ENCODE measurements around the gene ELL3. TPM values are rescaled to one million over a fixed set of nuclear protein-coding genes. Genes with fewer than 3 reads are reported as not detected.
"Not testable (repeated sequence)": the region's sequence is repeated elsewhere in the genome, so short reads cannot be mapped to it uniquely, and the experiment has no call there.

ELL3 gene, protein sequence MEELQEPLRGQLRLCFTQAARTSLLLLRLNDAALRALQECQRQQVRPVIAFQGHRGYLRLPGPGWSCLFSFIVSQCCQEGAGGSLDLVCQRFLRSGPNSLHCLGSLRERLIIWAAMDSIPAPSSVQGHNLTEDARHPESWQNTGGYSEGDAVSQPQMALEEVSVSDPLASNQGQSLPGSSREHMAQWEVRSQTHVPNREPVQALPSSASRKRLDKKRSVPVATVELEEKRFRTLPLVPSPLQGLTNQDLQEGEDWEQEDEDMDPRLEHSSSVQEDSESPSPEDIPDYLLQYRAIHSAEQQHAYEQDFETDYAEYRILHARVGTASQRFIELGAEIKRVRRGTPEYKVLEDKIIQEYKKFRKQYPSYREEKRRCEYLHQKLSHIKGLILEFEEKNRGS
- 1 to 10 TPM; 4.0 to 4.4 TPM for total RNA-seq
- 1 to 10 TPM in 2 of 3 donors, under 1 TPM in 1; 0.73 to 2.1 (median 1.4) TPM for polyA plus RNA-seq
- 0 to 0.98 (median 0.09) reads per million in 6 experiments for total RNA-seq

DNA sequence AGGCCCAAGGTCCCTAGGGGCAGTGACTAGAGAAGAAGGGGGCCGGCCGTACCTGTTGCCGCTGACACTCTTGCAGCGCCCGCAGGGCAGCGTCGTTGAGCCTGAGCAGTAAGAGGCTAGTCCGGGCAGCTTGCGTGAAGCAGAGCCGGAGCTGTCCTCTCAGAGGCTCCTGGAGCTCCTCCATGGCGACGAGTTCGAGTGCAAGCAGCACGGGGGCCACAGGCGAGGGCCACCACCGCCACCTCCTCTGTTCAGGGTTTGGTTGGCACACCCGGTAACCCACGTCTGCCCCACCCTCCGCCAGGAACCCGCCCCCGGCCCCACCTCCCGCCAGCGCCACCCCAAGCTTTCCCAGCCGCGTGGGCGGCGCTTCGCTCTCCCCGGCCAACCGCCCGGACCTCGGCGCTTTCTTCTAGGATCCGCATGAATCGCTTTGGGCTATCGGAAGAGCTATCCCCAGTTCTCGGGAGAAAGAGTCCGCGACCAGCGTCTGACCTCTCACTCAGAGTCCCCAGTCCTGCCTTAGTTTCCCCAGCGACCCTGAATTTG lies at the start of gene ELL3:
Gene ELL3, minus strand, starts transcription at position 249 of the 549 bp plus-strand sequence. Its CDS starts 65 bp downstream, at position 184.
- peak in 9 of 10 donors; percentile 53 to 87 (median 75) for DNase-seq
- no peaks in the 10 kb centered on the region for H3K27me3 Mint-ChIP-seq
- peak within 1 kb of the TSS; percentile 89 to 97 (median 93) for H3K27ac Mint-ChIP-seq
- peak within 1 kb of the TSS; percentile 92 to 97 (median 96) for H3K4me3 Mint-ChIP-seq
- peaks cover 0 to 16% (median 7%) of the 10 kb centered on the region in 3 donors for H3K36me3 Mint-ChIP-seq
- POLR2A ChIA-PET, result interaction anchor here (0.5 to 4.7 kb wide), 12 partner anchors 8 to 1286 kb away, joined by 3 to 48 read pairs (median 7); partner anchors contain the start of genes HYPK, MFAP1, SERF2 and SERINC4
- H3K9me3 Mint-ChIP-seq, result no peaks in the 10 kb centered on the region
- ATAC-seq, result peak; percentile 79 to 80
- H3K4me1 Mint-ChIP-seq, result peaks cover 8 to 33% (median 28%) of the 10 kb centered on the region in 4 donors

DNA sequence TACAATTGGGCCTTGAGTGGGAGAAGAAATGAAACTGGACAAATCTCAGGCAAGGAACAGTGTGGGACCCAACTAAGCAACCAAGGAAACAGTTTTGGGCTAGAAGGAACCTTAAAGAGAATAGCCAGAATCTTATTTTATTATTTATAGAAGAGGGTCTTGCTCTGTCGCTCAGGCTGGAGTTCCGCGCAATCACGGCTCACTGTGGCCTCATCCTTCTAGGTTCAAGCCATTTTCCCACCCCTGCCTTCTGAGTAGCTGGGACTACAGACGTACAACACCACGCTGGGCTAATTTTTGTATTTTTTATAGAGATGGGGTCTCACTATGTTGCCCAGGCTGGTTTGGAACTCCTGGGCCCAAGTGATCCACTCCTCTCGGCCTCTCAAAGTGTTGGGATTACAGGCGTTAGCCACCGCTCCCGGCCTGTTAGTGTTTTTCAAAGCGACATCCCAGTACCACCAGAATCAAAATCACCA lies 49.3 kb upstream of the ELL3 start:
- Mint-ChIP-seq H3K4me1 (peaks cover 21 to 71% (median 55%) of the 10 kb centered on the region in 4 donors), H3K27ac (peak overlapping the region; percentile 86 to 95 (median 90))

DNA sequence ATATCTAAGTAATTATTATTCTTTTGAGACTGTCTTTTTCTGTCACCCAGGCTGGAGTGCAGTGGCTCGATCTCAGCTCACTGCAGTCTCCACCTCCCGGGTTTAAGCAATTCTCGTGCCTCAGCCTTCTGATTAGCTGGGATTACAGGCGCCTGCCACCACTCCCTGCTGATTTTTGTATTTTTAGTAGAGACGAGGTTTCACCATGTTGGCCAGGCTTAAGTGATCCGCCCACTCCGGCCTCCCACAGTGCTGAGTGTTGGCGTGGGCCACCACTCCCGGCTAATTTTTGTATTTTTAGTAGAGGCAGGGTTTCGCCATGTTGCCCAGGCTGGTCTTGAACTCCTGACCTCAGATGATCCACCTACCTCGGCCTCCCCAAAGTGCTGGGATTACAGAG lies 48.5 kb upstream of the ELL3 start:
- H3K4me1 Mint-ChIP-seq, result peaks cover 21 to 76% (median 59%) of the 10 kb centered on the region in 4 donors
- ATAC-seq, DNase-seq, H3K9me3 Mint-ChIP-seq, H3K27me3 Mint-ChIP-seq: not testable (repeated sequence)
- peaks cover 0 to 20% (median 2%) of the 10 kb centered on the region in 3 donors for H3K36me3 Mint-ChIP-seq
- H3K4me3 Mint-ChIP-seq, result peak overlapping the region in 8 of 10 donors; percentile 24 to 97 (median 90)
- POLR2A ChIA-PET, result interaction anchor here (0.6 to 4.5 kb wide), 9 partner anchors 18 to 806 kb away, joined by 3 to 42 read pairs (median 6); partner anchors contain the start of genes ELL3, HYPK, PDIA3 and SERF2
- H3K27ac Mint-ChIP-seq, result peak overlapping the region in 3 of 10 donors; percentile 41 to 89 (median 58)

More for the DNA sequence above, 49.3 kb upstream of the ELL3 start:
- H3K27me3 Mint-ChIP-seq, result no peaks in the 10 kb centered on the region
- no peak for ATAC-seq
- H3K9me3 Mint-ChIP-seq, result no peaks in the 10 kb centered on the region
- peaks cover 0 to 17% (median 2%) of the 10 kb centered on the region in 3 donors for H3K36me3 Mint-ChIP-seq
- POLR2A ChIA-PET, result interaction anchor here (0.5 to 4.5 kb wide), 2 partner anchors 10 to 26 kb away, joined by 3 to 42 read pairs; partner anchors contain the start of genes HYPK and SERINC4
- H3K4me3 Mint-ChIP-seq, result peak overlapping the region; percentile 82 to 97 (median 89)
- no peak for DNase-seq

DNA sequence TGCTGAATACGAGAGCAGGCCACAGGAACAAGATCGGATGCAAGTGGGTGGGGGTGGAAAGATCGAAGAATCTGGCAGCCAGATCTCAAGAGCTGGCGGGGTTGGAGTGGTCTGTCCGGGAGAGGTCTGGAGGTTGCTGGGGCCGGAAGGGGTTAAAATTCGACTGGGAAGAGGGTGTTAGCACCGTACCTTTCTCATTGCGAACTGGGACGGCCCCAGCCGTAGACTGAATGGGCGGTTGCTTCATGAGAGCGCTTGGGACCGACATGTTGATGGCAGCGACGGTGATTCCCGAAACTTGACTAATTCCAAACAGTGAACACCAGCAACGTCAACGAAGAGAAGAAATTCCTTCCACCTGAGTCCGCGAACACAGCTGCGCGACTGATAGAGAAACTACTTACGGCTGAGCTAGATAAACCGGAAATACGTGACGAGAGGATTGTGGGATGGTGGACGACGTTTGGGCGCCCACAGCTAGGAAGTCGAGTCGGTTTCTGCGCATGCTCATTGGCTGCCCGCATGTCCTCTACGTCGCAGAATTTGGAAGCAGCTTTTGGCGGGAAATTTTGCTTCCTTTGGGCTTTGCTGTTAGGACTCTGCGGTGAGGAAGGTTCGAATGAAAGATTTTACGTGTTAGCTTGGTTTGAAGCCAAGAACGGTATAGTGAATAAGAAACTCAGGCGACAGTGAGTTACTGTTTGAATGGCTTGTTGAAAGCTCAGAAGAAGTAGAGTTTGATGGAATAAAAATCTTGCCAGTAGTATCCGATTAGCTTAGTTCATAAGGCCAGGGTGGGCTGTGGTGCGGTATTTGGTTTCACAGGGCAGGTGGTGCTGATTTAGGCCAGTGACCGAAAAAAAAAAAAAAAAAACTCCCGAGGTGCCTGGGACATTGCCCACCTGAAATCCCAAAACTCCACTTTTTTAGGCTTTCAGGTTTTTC lies 47.8 kb upstream of the ELL3 start, which contains the start of gene MFAP1:
Gene MFAP1, minus strand, starts transcription at position 389 of the 945 bp plus-strand sequence. Its CDS starts 121 bp downstream, at position 268.
- peak; percentile 91 to 93 for ATAC-seq
- peaks cover 0 to 16% (median 0%) of the 10 kb centered on the region in 3 donors for H3K36me3 Mint-ChIP-seq

DNA sequence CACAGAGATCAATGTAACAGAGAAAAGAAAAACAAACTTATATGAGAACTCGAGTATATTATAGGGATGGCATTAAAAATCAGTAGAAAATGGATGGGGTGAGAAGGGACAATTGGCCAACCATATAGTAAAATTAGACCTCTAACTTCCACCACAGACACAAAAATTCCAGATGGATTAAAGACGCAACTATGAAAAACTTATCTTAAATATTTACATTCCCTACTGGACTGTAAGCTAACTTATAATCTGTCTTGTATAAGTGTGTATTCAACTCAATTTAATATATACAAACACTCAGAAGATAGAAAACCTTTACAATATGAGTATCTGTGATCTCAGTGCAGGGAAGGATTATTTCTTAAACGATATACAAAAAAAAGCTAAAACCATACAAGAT lies 44.7 kb upstream of the ELL3 start:
- H3K27ac Mint-ChIP-seq, result peak overlapping the region in 8 of 10 donors; percentile 27 to 84 (median 52)
- no peak for ATAC-seq
- peaks cover 13 to 58% (median 46%) of the 10 kb centered on the region in 4 donors for H3K4me1 Mint-ChIP-seq
- H3K27me3 Mint-ChIP-seq, result no peaks in the 10 kb centered on the region
- H3K9me3 Mint-ChIP-seq, result no peaks in the 10 kb centered on the region
- DNase-seq, result no peak
- H3K4me3 Mint-ChIP-seq, result peak overlapping the region in 9 of 10 donors; percentile 27 to 81 (median 50)
- H3K36me3 Mint-ChIP-seq, result peaks cover 0 to 30% (median 5%) of the 10 kb centered on the region in 3 donors
- POLR2A ChIA-PET, result interaction anchor here (0.6 to 4.5 kb wide), 4 partner anchors 12 to 796 kb away, joined by 3 to 42 read pairs (median 5); partner anchors contain the start of genes HYPK and SERINC4

More for the DNA sequence above, 47.8 kb upstream of the ELL3 start, which contains the start of gene MFAP1:
- peak within 1 kb of the TSS; percentile 96 to 99 (median 98) for H3K27ac Mint-ChIP-seq
- H3K27me3 Mint-ChIP-seq, result no peaks in the 10 kb centered on the region
- no peaks in the 10 kb centered on the region for H3K9me3 Mint-ChIP-seq
- H3K4me3 Mint-ChIP-seq, result peak within 1 kb of the TSS; percentile 95 to 99 (median 98)
- POLR2A ChIA-PET, result interaction anchor here (0.6 to 4.5 kb wide), 13 partner anchors 12 to 805 kb away, joined by 3 to 42 read pairs (median 4); partner anchors contain the start of genes ELL3, HYPK, PDIA3 and SERF2
- peaks cover 21 to 73% (median 62%) of the 10 kb centered on the region in 4 donors for H3K4me1 Mint-ChIP-seq
- DNase-seq, result peak; percentile 76 to 96 (median 90)

DNA sequence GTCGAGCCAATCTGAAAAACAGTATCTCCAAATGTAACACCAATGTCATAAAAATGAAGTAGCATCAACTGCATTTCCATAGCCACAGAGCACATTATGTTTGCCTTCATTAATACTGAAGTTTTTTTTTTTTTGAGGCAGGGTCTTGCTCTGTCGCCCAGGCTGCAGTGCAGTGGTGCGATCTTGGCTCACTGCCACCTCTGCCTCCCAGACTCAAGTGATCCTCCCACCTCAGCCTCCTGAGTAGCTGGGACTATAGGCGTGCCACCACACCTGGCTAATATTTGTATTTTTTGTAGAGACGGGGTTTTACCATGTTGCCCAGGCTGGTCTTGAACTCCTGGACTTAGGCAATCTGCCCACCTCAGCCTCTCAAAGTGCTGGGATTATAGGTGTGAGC lies 38.3 kb upstream of the ELL3 start:
- not testable (repeated sequence) for H3K27me3 Mint-ChIP-seq, H3K9me3 Mint-ChIP-seq, H3K4me3 Mint-ChIP-seq, ATAC-seq, DNase-seq
- POLR2A ChIA-PET, result interaction anchor here (0.7 kb wide), 1 partner anchor 1192 kb away, joined by 3 read pairs; no protein-coding TSS in a partner anchor
- H3K4me1 Mint-ChIP-seq, result peaks cover 8 to 18% (median 10%) of the 10 kb centered on the region in 4 donors
- H3K36me3 Mint-ChIP-seq, result peaks cover 14 to 76% (median 23%) of the 10 kb centered on the region in 3 donors
- peak overlapping the region in 7 of 10 donors; percentile 14 to 84 (median 25) for H3K27ac Mint-ChIP-seq

DNA sequence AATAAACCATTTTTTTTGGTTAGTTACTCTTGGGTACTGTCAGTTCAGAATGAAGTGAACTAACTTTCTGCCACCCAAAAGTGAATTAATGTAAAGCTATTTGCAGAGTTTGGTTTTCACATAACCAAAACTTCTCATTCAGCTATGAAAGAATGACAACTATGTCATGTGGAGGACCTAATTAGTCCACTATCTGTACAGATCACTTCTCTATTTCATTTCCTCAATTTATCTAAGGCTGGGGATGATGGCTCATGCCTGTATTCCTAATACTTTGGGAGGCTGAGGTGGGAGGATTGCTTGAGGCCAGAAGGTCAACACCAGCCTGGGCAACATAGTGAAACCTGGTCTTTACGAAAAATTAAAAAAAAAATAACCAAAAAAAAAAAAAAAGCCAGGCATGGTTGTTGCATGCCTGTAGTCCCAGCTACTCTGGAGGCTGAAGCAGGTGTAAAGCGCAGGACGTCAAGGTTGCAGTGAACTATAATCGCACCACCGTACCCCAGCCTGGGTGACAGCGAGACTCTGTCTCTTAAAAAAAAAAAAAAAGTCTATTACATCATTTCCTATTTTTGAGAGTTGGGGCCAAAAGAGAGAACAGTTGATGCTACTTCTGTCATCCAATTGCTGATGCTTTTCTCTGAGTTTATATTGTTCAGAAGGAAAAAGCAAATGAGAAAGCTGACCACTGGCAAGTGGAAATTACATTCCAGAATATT lies 32.4 kb upstream of the ELL3 start:
- peaks cover 12 to 93% (median 33%) of the 10 kb centered on the region in 3 donors for H3K36me3 Mint-ChIP-seq
- no peaks in the 10 kb centered on the region for H3K9me3 Mint-ChIP-seq
- peak in 1 of 2 donors; percentile 47 for ATAC-seq

DNA sequence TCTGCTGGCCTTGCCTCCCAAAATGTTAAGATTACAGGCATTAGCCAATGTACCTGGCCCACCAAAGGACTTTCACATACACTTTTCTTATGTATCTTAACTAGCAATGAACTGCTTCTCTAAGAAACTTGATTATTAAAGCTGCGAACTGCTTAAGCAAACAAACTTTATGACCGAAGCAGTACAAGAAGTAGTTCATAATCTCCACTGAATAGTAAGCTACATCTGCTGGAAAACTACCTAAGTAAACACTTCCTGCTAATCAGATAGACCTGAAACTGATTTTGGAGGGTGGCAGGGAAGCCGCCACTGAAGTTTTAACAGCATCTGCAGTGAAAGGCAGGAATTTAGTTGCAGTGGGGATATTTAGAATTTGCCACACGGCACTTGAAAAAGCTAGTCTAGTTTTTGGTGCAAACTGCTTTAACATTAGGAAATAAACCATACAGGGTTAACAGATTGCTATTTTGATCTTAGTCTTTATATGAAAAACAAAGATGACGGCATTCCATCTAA lies 31.7 kb upstream of the ELL3 start:
- H3K4me1 Mint-ChIP-seq, result peaks cover 0 to 18% (median 2%) of the 10 kb centered on the region in 4 donors
- POLR2A ChIA-PET, result no interaction called here
- H3K4me3 Mint-ChIP-seq, result peak overlapping the region in 1 of 10 donors; percentile 52
- ATAC-seq (no peak), DNase-seq (no peak)
- peak overlapping the region in 1 of 10 donors; percentile 75 for H3K27ac Mint-ChIP-seq
- H3K27me3 Mint-ChIP-seq, result no peaks in the 10 kb centered on the region
- H3K36me3 Mint-ChIP-seq, result peaks cover 12 to 93% (median 33%) of the 10 kb centered on the region in 3 donors
- H3K9me3 Mint-ChIP-seq, result no peaks in the 10 kb centered on the region

More for the DNA sequence above, 32.4 kb upstream of the ELL3 start:
- Mint-ChIP-seq H3K4me1 (peaks cover 0 to 18% (median 2%) of the 10 kb centered on the region in 4 donors), H3K27me3 (no peaks in the 10 kb centered on the region), H3K4me3 (peak overlapping the region in 1 of 10 donors; percentile 52), H3K27ac (peak overlapping the region in 3 of 10 donors; percentile 43 to 75 (median 73))
- POLR2A ChIA-PET, result interaction anchor here (0.6 to 1.7 kb wide), 3 partner anchors 9 to 1267 kb away, joined by 3 to 10 read pairs (median 5); partner anchors contain the start of genes HYPK and SERINC4
- no peak for DNase-seq

DNA sequence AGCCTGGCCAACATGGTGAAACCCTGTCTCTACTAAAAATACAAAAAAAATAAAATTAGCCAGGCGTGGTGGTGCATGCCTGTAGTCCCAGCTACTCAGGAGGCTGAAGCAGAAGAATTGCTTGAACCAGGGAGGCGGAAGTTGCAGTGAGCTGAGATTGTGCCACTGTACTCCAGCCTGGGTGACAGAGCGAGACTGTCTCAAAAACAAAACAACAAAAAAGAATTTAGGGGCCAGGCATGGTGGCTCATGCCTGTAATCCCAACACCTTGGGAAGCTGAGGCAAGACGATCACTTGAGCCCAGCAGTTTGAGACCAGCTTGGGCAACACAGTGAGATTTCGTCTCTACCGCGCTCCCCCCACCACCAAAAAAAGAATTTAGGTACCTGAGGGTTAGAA lies 25.9 kb upstream of the ELL3 start:
- ATAC-seq, H3K9me3 Mint-ChIP-seq, H3K27me3 Mint-ChIP-seq, H3K4me3 Mint-ChIP-seq, DNase-seq: not testable (repeated sequence)
- peaks cover 10 to 38% (median 34%) of the 10 kb centered on the region in 4 donors for H3K4me1 Mint-ChIP-seq
- H3K27ac Mint-ChIP-seq, result peak overlapping the region in 3 of 10 donors; percentile 7 to 83 (median 7)
- POLR2A ChIA-PET, result interaction anchor here (0.6 to 1.1 kb wide), 4 partner anchors 12 to 53 kb away, joined by 3 to 5 read pairs (median 3); partner anchors contain the start of gene MFAP1
- peaks cover 18 to 82% (median 23%) of the 10 kb centered on the region in 3 donors for H3K36me3 Mint-ChIP-seq
